Measurements from ENCODE around the gene PRMT3.

GRCh38 chr11:20421946-20422345 is 34.4 kb downstream of the PRMT3 start:
- TF ChIP-seq ZBTB11 (tag by site-specific recombination; conservative IDR thresholded peaks at IDR 0.05; ENCODE audit: low read depth) (no peak), ZNF791 (tag by site-specific recombination; IDR thresholded peaks at IDR 0.05) (no peak), ZNF148 (tag by site-specific recombination; IDR thresholded peaks at IDR 0.05; ENCODE audit: borderline replicate concordance) (no peak), ZSCAN30 (tag by site-specific recombination; IDR thresholded peaks at IDR 0.05) (no peak), ZNF280D (tag by site-specific recombination; IDR thresholded peaks at IDR 0.05) (no peak), ZNF280C (tag by site-specific recombination; IDR thresholded peaks at IDR 0.05) (no peak), CTCF (tag by site-specific recombination; IDR thresholded peaks at IDR 0.05) (no peak), ZNF76 (tag by site-specific recombination; IDR thresholded peaks at IDR 0.05; ENCODE audit: borderline replicate concordance, low read depth) (no peak), ZNF391 (tag by site-specific recombination; IDR thresholded peaks at IDR 0.05; ENCODE audit: borderline replicate concordance, low read depth) (no peak)
